Activated CD8-positive, alpha-beta memory T cell treated with anti-CD3 and anti-CD28 coated beads for 36 hours (primary cell): ENCODE measurements around the gene DDX43. TPM values are rescaled to one million over a fixed set of nuclear protein-coding genes. Genes with fewer than 3 reads are reported as not detected.
"Not testable (repeated sequence)": the region's sequence is repeated elsewhere in the genome, so short reads cannot be mapped to it uniquely, and the experiment has no call there.

Source experiments
- CTCF ChIA-PET: fragments of 350-600 bp; sonication (Branson Sonifier 250); formaldehyde crosslinking; loops from one replicate; lab custom pipeline; 2021; ENCODE audit warnings: antibody characterized with exemption; lab: Charles Lee
- POLR2A ChIA-PET: fragments of 350-600 bp; sonication (Branson Sonifier 250); formaldehyde crosslinking; loops from one replicate; lab custom pipeline; 2021; ENCODE audit warnings: antibody characterized with exemption; lab: Charles Lee
- total RNA-seq, 2 experiments: library from RNA; stranded (reverse); gene quantifications; one replicate each; pipeline ENCODE4 v1.2.3, GENCODE V29; 2021

DDX43 gene
- total RNA-seq, 2 experiments from 2014 or later: 0.42 to 0.65 TPM

DNA sequence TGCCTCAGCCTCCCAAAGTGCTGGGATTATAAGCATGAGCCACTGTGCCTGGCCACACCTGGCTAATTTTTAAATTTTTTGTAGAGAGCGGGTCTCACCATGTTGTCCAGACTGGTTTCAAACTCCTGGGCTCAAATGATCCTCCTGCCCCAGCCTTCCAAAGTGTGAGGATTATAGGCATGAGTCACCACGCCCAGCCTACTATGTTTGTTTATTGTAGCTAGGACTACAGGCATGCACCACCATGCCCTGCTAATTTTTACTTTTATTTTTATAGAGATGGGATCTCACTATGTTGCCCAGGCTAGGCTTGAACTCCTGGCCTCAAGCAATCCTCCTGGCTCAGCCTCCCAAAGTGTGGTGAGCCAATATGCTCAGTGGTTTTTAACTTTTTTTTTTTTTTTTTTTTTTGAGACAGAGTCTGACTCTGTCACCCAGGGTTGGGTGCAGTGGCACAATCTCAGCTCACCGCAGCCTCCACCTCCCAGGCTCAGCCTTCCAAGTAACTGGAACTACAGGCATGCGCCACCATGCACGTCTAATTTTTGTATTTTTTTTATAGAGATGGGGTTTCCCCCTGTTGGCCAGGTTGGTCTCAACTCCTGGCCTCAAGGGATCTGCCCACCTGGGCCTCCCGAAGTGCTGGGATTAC lies 12.0 kb upstream of the DDX43 start:
- POLR2A ChIA-PET: no interaction called here
- CTCF ChIA-PET: interaction anchor here (0.6 kb wide), 1 partner anchor 71 kb away, joined by 3 read pairs; no protein-coding TSS in a partner anchor

GRCh38 chr6:73388433-73388799 lies 6.2 kb upstream of the DDX43 start:
- ChIA-PET POLR2A (interaction anchor here (1.0 kb wide), 1 partner anchor 63 kb away, joined by 5 read pairs; no protein-coding TSS in a partner anchor), CTCF (interaction anchor here (1.1 to 1.2 kb wide), 3 partner anchors 17 to 61 kb away, joined by 3 to 5 read pairs (median 4); no protein-coding TSS in a partner anchor)

GRCh38 chr6:73388800-73389512 lies 5.7 kb upstream of the DDX43 start:
- ChIA-PET CTCF (interaction anchor here (1.1 to 1.2 kb wide), 3 partner anchors 17 to 62 kb away, joined by 3 to 5 read pairs (median 4); no protein-coding TSS in a partner anchor), POLR2A (interaction anchor here (0.6 to 1.1 kb wide), 4 partner anchors 62 to 359 kb away, joined by 3 to 5 read pairs (median 4); partner anchors contain the start of gene MTO1)

GRCh38 chr6:73389854-73390253 lies 4.8 kb upstream of the DDX43 start:
- ChIA-PET CTCF (no interaction called here), POLR2A (interaction anchor here (1.1 kb wide), 1 partner anchor 71 kb away, joined by 3 read pairs; the partner anchor contains the start of gene MTO1)

DNA sequence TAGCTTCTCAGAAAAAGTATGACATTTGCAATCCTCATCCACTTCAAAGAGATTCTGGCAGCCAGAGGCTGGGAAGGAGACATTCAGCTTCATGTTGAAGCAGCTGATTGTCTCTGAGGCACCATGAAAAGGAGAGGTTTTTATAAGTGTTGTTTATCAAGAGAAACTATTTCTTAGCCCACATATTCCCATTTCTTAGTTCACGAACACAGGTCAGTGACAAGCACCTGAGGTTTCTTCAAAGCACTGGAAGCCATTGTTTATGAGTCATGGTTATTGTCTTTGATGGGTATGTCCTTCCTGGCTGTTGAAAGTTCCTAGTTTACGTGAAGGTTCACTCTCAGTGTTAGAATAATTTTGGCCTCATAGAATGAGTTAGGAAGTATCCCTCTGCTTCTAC lies 3.0 kb upstream of the DDX43 start:
- ChIA-PET POLR2A (no interaction called here), CTCF (interaction anchor here (0.9 kb wide), 1 partner anchor 219 kb away, joined by 3 read pairs; no protein-coding TSS in a partner anchor)

DNA sequence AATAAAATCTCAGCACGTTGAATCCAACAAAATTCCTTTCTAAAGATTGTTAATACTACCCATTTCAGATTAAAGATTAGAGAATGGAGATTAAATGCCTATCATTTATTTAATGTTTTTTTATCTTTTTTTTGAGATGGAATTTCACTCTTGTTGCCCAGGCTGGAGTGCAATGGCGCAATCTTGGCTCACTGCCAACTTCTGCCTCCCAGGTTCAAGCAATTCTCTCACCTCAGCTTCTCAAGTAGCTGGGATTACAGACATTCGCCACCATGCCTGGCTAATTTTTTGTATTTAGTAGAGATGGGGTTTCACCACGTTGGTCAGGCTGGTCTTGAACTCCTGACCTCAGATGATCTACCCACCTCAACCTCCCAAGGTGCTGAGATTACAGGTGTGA lies 2.4 kb upstream of the DDX43 start:
- POLR2A ChIA-PET: not testable (repeated sequence)
- CTCF ChIA-PET: interaction anchor here (0.7 kb wide), 1 partner anchor 281 kb away, joined by 3 read pairs; no protein-coding TSS in a partner anchor

- ChIA-PET CTCF (no interaction called here), POLR2A (interaction anchor here (0.7 kb wide), 1 partner anchor 58 kb away, joined by 3 read pairs; no protein-coding TSS in a partner anchor)
These were observed 1.4 kb upstream of the DDX43 start for GRCh38 chr6:73393278-73393677.

GRCh38 chr6:73395875-73396274 lies 1.2 kb downstream of the DDX43 start:
- ChIA-PET POLR2A (no interaction called here), CTCF (interaction anchor here (1.2 kb wide), 1 partner anchor 16 kb away, joined by 3 read pairs; no protein-coding TSS in a partner anchor)

DNA sequence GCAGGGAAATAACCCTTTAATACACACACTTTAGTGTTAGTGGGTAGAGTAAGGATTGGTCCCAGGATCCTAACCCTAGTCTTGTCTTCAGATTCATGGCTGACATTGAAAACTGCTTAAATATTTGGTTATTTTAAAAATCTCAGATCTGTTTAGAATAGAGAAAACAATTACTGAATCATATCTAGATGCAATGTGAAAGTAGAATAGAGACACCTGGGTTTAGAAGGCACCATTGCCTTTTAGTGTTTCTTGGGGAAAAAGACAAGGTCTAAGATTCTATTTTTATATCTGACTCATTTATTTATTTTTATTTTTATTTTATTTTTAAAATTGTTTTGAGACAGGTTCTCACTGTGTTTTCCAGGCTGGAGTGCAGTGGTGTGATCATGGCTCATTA lies 6.0 kb downstream of the DDX43 start:
- ChIA-PET CTCF (no interaction called here), POLR2A (no interaction called here)

DNA sequence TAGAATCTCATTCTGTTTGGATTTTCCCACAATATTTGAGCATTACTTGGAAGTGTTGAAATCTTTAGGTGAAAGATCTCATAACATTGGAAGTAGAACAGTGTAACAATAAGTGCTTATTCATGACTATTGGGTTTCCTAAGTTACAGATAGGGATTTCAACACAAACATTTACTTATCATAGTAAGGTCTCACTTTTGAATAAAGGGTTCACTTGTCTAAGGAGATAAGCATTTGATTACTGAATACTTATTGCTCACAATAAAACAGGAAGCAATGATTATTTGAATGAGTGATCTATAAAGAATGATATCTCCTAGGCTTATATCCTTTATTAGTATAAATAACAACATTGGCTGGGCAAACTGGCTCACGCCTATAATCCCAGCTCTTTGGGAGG lies 14.8 kb downstream of the DDX43 start:
- ChIA-PET POLR2A (no interaction called here), CTCF (no interaction called here)

- POLR2A ChIA-PET: no interaction called here
- CTCF ChIA-PET: no interaction called here
These were observed 18.5 kb downstream of the DDX43 start for GRCh38 chr6:73413102-73413501.

GRCh38 chr6:73418081-73418741 lies 23.6 kb downstream of the DDX43 start:
- CTCF ChIA-PET: no interaction called here
- POLR2A ChIA-PET: no interaction called here

GRCh38 chr6:73421534-73421933 lies 26.9 kb downstream of the DDX43 start:
- CTCF ChIA-PET: no interaction called here
- POLR2A ChIA-PET: interaction anchor here (0.5 kb wide), 1 partner anchor 189 kb away, joined by 3 read pairs; no protein-coding TSS in a partner anchor

DNA sequence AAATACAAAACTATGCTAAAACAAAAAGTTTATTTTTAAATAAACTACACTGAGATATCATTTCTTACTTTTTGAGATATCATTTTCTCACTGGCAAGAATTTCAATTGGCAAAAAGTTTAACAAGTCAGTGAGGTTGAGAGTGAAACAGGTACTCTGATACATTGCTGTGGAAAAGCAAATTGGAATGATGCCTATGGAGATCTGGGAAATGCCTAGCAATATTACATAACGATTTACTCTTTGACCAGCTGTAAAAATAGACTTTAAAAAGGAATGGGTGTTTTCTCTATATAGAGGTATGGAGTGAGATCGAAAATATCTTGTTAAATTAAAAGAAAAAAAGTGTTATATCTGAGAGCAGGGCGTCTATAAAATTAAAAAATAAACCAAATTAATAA lies 40.6 kb downstream of the DDX43 start:
- POLR2A ChIA-PET: no interaction called here
- CTCF ChIA-PET: no interaction called here

DNA sequence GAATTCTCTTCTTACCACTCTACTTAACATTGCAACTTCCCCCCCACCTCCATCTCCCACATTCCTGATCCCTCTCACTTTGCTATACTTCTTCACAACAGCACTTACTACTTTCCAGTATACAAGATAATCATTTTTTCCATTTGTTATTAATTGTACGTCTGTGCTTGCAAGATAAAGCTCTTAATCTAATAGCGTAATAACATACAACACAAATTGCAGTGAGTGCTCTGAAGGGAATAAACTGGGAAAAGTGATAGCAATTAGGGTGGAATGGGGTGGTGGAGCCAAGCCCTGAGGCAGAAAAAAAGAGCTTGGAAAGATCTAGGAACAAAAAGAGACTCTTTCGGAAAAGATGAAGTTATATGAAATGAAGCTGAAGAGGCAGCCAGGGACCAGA lies 48.9 kb downstream of the DDX43 start:
- ChIA-PET POLR2A (no interaction called here), CTCF (no interaction called here)

- ChIA-PET POLR2A (interaction anchor here (0.6 to 3.7 kb wide), 13 partner anchors 10 to 203 kb away, joined by 3 to 66 read pairs (median 5); partner anchors contain the start of genes DDX43, EEF1A1, MTO1 and SLC17A5), CTCF (interaction anchor here (0.7 to 3.2 kb wide), 4 partner anchors 10 to 69 kb away, joined by 3 to 21 read pairs (median 4); partner anchors contain the start of gene MTO1)
These were observed 56.8 kb downstream of the DDX43 start for GRCh38 chr6:73451223-73452106.

GRCh38 chr6:73452107-73452461 lies 57.5 kb downstream of the DDX43 start, which contains the start of gene CGAS:
TSS of gene CGAS (minus strand) at chr6:73452297. CDS start at chr6:73452181, 116 bp downstream.
- CTCF ChIA-PET: interaction anchor here (0.8 to 3.2 kb wide), 2 partner anchors 9 to 23 kb away, joined by 3 to 21 read pairs; partner anchors contain the start of gene MTO1
- POLR2A ChIA-PET: interaction anchor here (0.6 to 3.7 kb wide), 10 partner anchors 10 to 202 kb away, joined by 3 to 66 read pairs (median 7); partner anchors contain the start of genes DDX43, EEF1A1, MTO1 and SLC17A5
